Measurements from ENCODE around the gene UBAP1.
"Not testable (repeated sequence)": the region's sequence is repeated elsewhere in the genome, so short reads cannot be mapped to it uniquely, and the experiment has no call there.

Gene UBAP1

GRCh38 chr9:34179213-34180136 lies 632 bp downstream of the UBAP1 start:
- DNase-seq = peak; percentile 8

GRCh38 chr9:34185778-34186551 lies 7.1 kb downstream of the UBAP1 start:
- DNase-seq = peak; percentile 69

GRCh38 chr9:34187891-34188240 lies 9.0 kb downstream of the UBAP1 start:
- DNase-seq = no peak

GRCh38 chr9:34190996-34191892 lies 12.4 kb downstream of the UBAP1 start:
- no peak for DNase-seq

GRCh38 chr9:34195143-34195542 lies 16.3 kb downstream of the UBAP1 start:
- no peak for DNase-seq

- DNase-seq = not testable (repeated sequence)
Observed at GRCh38 chr9:34197286-34197685, 18.4 kb downstream of the UBAP1 start.

- no peak for DNase-seq
Observed at GRCh38 chr9:34197756-34198711, 19.2 kb downstream of the UBAP1 start.

- no peak for DNase-seq
Observed at GRCh38 chr9:34200092-34200491, 21.2 kb downstream of the UBAP1 start.

GRCh38 chr9:34203275-34203991 lies 24.6 kb downstream of the UBAP1 start:
- no peak for DNase-seq

- no peak for DNase-seq
Observed at GRCh38 chr9:34203992-34204635, 25.3 kb downstream of the UBAP1 start.

- DNase-seq = no peak
Observed at GRCh38 chr9:34205102-34205501, 26.3 kb downstream of the UBAP1 start.

- no peak for DNase-seq
Observed at GRCh38 chr9:34206561-34206960, 27.7 kb downstream of the UBAP1 start.

- no peak for DNase-seq
Observed at GRCh38 chr9:34211395-34211794, 32.6 kb downstream of the UBAP1 start.

- not testable (repeated sequence) for DNase-seq
Observed at GRCh38 chr9:34214354-34215000, 35.6 kb downstream of the UBAP1 start.

GRCh38 chr9:34216325-34216724 lies 37.5 kb downstream of the UBAP1 start:
- no peak for DNase-seq

- not testable (repeated sequence) for DNase-seq
Observed at GRCh38 chr9:34217015-34217414, 38.2 kb downstream of the UBAP1 start.

GRCh38 chr9:34218446-34218845 lies 39.6 kb downstream of the UBAP1 start:
- DNase-seq = no peak

GRCh38 chr9:34219421-34219820 lies 40.6 kb downstream of the UBAP1 start:
- DNase-seq = no peak

- no peak for DNase-seq
Observed at GRCh38 chr9:34220218-34220617, 41.4 kb downstream of the UBAP1 start.

- no peak for DNase-seq
Observed at GRCh38 chr9:34224349-34224748, 45.5 kb downstream of the UBAP1 start.

All from activated CD4-positive, alpha-beta T cell treated with anti-CD3 and anti-CD28 coated beads, Interleukin-2, amount 50 U/mL, for 16 hours (primary cell).